ENCODE measurements around the gene KIRREL3.
"Not testable (repeated sequence)": the region's sequence is repeated elsewhere in the genome, so short reads cannot be mapped to it uniquely, and the experiment has no call there.

DNA sequence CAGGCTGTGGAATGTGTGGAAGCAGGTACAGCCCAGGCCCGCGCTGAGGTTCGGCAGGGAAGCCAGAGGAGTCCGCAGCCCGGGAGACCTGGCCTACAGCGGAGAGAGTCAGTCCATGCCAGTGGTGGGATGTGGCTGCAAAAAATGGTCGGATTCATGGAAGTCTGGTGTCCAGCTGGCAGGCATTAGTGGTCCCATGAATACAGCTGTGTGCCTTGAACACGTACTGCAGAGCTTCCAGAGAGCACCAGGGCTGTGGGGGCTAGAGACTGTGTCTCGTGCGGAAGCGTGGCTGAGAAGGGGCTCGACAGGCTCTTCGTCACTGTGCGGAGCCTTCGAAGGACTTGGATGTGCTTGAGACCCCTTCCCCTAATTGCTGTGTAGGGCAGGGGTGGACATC, 604.3 kb downstream of the KIRREL3 start:
- TF ChIP-seq, protein P1, sequence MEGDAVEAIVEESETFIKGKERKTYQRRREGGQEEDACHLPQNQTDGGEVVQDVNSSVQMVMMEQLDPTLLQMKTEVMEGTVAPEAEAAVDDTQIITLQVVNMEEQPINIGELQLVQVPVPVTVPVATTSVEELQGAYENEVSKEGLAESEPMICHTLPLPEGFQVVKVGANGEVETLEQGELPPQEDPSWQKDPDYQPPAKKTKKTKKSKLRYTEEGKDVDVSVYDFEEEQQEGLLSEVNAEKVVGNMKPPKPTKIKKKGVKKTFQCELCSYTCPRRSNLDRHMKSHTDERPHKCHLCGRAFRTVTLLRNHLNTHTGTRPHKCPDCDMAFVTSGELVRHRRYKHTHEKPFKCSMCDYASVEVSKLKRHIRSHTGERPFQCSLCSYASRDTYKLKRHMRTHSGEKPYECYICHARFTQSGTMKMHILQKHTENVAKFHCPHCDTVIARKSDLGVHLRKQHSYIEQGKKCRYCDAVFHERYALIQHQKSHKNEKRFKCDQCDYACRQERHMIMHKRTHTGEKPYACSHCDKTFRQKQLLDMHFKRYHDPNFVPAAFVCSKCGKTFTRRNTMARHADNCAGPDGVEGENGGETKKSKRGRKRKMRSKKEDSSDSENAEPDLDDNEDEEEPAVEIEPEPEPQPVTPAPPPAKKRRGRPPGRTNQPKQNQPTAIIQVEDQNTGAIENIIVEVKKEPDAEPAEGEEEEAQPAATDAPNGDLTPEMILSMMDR (conservative IDR thresholded peaks at IDR 0.05) = not testable (repeated sequence)
- not testable (repeated sequence) for TF ChIP-seq EZH2 (IDR thresholded peaks at IDR 0.05; ENCODE audit: low read depth)
